ENCODE results near the gene SH3YL1.

SH3YL1 gene

GRCh38 chr2:281381-281780, 17.5 kb upstream of the SH3YL1 start:
- no peak for DNase-seq

GRCh38 chr2:280650-281110, 16.8 kb upstream of the SH3YL1 start:
- DNase-seq, result no peak

GRCh38 chr2:279956-280649, 16.3 kb upstream of the SH3YL1 start:
- DNase-seq, result no peak

GRCh38 chr2:279366-279765, 15.5 kb upstream of the SH3YL1 start:
- no peak for DNase-seq

GRCh38 chr2:278927-279320, 15.1 kb upstream of the SH3YL1 start:
- no peak for DNase-seq

- no peak for DNase-seq
Observed at GRCh38 chr2:278312-278926, 14.6 kb upstream of the SH3YL1 start.

- no peak for DNase-seq
Observed at GRCh38 chr2:275466-275865, 11.6 kb upstream of the SH3YL1 start.

GRCh38 chr2:274503-274902, 10.7 kb upstream of the SH3YL1 start:
- no peak for DNase-seq

GRCh38 chr2:273333-273732, 9.5 kb upstream of the SH3YL1 start:
- peak; percentile 33 for DNase-seq

GRCh38 chr2:271917-272316, 8.1 kb upstream of the SH3YL1 start:
- no peak for DNase-seq

GRCh38 chr2:270861-271260, 7.0 kb upstream of the SH3YL1 start:
- no peak for DNase-seq

- no peak for DNase-seq
Observed at GRCh38 chr2:269356-270030, 5.7 kb upstream of the SH3YL1 start.

GRCh38 chr2:268323-268722, 4.5 kb upstream of the SH3YL1 start:
- no peak for DNase-seq

GRCh38 chr2:264493-265468, 949 bp upstream of the SH3YL1 start, which contains the start of gene ACP1:
ACP1 (plus strand) TSS chr2:264947; CDS start chr2:264965, 18 bp downstream.
- peak; percentile 98 for DNase-seq

GRCh38 chr2:263022-263738, 652 bp downstream of the SH3YL1 start:
- DNase-seq, result no peak

- DNase-seq, result no peak
Observed at GRCh38 chr2:262117-262516, 1.7 kb downstream of the SH3YL1 start.

GRCh38 chr2:260507-261161, 3.2 kb downstream of the SH3YL1 start:
- DNase-seq, result no peak

GRCh38 chr2:259789-260331, 4.0 kb downstream of the SH3YL1 start:
- no peak for DNase-seq

- DNase-seq, result no peak
Observed at GRCh38 chr2:258933-259332, 4.9 kb downstream of the SH3YL1 start.

GRCh38 chr2:257842-258241, 6.0 kb downstream of the SH3YL1 start:
- no peak for DNase-seq

GRCh38 chr2:257429-257828, 6.4 kb downstream of the SH3YL1 start:
- DNase-seq, result no peak

Data from NCI-H146 (cell line).